Activated naive CD8-positive, alpha-beta T cell treated with anti-CD3 and anti-CD28 coated beads, Interleukin-2, amount 50 U/mL, for 24 hours (primary cell): ENCODE measurements around the gene MAP2K2.
"Not testable (repeated sequence)": the region's sequence is repeated elsewhere in the genome, so short reads cannot be mapped to it uniquely, and the experiment has no call there.

Experiments used
- ATAC-seq: fragments of 150-1000 bp; cut with Tn5 transposase; one replicate; pipeline ENCODE4 v1.10.0; 2021
- DNase-seq: peaks from one replicate; pipeline ENCODE4 v3.0.0; 2021
- H3K27ac Mint-ChIP-seq: one replicate; pipeline ENCODE4 v1.8.0; 2021; ENCODE audit warnings: mild to moderate bottlenecking, mixed read lengths
- H3K27me3 Mint-ChIP-seq: one replicate; pipeline ENCODE4 v1.8.0; 2021; ENCODE audit warnings: mixed read lengths
- H3K36me3 Mint-ChIP-seq: one replicate; pipeline ENCODE4 v1.8.0; 2021; ENCODE audit warnings: low read depth, mixed read lengths
- H3K4me1 Mint-ChIP-seq: one replicate; pipeline ENCODE4 v1.8.0; 2021; ENCODE audit warnings: mixed read lengths
- H3K4me3 Mint-ChIP-seq: one replicate; pipeline ENCODE4 v1.8.0; 2021; ENCODE audit warnings: mild to moderate bottlenecking, moderate library complexity, mixed read lengths
- H3K9me3 Mint-ChIP-seq: one replicate; pipeline ENCODE4 v1.8.0; 2021; ENCODE audit warnings: mixed read lengths

Gene MAP2K2

DNA sequence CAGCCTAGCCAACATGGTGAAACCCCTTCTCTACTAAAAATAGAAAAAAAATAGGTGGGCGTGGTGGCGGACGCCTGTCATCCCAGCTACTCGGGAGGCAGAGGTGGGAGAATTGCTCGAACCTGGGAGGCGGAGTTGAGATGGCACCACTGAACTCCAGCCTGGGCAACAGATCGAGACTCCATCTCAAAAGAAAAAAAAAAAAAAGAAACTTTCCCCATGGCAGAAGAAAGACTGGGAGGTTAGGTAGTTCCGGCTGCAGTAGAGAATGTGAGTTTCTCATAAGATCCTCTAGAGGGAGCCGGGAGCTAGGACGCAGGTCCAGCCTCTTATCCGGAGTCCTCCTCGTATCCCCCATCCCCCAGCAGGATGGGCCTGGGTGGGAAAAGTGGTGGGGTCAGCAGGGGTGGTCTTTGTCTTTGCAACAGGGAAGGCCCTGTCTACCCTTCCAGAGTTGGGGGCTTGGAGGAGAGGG lies 16.4 kb upstream of the MAP2K2 start:
- no peaks in the 10 kb centered on the region for H3K36me3 Mint-ChIP-seq
- H3K27me3 Mint-ChIP-seq = peaks cover 3% of the 10 kb centered on the region
- H3K27ac Mint-ChIP-seq = no peak overlapping the region
- no peaks in the 10 kb centered on the region for H3K9me3 Mint-ChIP-seq
- peak; percentile 25 for DNase-seq
- H3K4me1 Mint-ChIP-seq = peaks cover 9% of the 10 kb centered on the region
- ATAC-seq = peak; percentile 71
- no peak overlapping the region for H3K4me3 Mint-ChIP-seq

DNA sequence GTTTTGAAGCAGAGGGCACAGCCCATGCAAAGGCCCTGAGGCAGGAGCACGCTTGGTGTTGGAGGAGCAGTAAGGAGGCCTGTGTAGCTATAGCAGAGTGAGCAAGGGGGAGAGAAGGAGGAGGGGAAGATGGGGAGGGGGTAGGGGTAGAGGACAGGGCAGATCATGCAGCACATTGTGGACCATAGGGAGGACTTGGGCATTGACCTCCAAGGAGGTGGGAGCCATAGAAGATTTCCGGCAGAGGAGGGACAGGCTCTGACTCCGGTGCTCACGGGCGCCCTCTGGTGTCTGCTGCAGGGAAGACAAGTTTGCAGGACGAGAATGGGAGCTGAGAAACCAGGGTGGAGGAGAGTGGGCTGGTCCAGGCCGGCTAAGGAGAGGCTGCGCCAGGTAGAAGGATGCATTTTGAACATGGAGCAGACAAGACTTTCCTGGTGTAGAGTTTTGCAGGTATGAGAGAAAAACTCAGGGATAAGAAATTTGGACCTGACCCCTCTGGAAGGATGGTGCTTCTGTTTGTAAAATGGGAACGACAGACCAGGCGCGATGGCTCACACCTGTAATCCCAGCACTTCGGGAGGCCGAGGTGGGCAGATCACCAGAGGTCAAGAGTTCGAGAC lies 15.8 kb upstream of the MAP2K2 start:
- Mint-ChIP-seq H3K4me3 (peak overlapping the region; percentile 55), H3K4me1 (peaks cover 9% of the 10 kb centered on the region), H3K27ac (no peak overlapping the region), H3K9me3 (no peaks in the 10 kb centered on the region), H3K27me3 (peaks cover 3% of the 10 kb centered on the region), H3K36me3 (no peaks in the 10 kb centered on the region)
- ATAC-seq (peak; percentile 89), DNase-seq (peak; percentile 95)

DNA sequence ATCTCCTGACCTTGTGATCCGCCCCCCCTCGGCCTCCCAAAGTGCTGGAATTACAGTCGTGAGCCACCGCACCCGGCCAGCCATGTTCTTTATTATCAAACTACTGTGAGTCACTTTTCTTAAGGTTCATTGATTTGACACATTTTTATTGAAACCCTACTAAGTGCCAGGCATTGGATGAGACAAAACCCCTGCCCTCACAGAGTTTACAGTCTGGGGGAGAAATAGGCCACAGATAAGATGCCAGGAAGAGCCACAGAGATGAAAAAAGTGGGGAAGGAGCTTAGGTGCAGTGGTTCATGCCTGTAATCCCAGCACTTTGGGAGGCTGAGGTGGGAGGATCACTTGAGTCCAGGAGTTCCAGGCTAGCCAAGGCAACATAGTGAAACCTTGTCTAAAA lies 14.5 kb upstream of the MAP2K2 start:
- Mint-ChIP-seq H3K27ac (no peak overlapping the region), H3K4me1 (peaks cover 9% of the 10 kb centered on the region), H3K36me3 (no peaks in the 10 kb centered on the region), H3K27me3 (no peaks in the 10 kb centered on the region), H3K4me3 (no peak overlapping the region), H3K9me3 (no peaks in the 10 kb centered on the region)
- no peak for DNase-seq
- ATAC-seq = no peak

DNA sequence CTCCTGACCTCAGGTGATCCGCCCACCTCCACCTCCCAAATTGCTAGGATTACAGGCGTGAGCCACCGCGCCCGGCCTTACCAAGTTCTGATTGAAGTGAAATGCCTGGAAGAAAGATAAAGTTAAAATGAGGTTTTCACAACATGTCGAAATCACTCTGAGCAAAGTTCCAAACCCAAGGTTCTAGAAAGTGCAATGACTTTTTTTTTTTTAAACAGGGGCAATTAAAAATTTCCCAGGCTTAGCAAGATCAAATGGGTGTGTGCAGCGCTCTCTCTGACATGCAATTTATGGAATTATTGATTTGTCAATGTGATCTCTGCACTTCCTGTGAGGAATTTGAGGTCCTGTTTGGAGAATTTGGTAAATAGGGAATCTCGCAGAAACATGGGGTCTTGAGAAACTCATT lies 12.8 kb upstream of the MAP2K2 start:
- Mint-ChIP-seq H3K4me3 (no peak overlapping the region), H3K27ac (no peak overlapping the region), H3K4me1 (peaks cover 9% of the 10 kb centered on the region), H3K36me3 (no peaks in the 10 kb centered on the region), H3K27me3 (no peaks in the 10 kb centered on the region), H3K9me3 (no peaks in the 10 kb centered on the region)
- ATAC-seq (no peak), DNase-seq (no peak)

DNA sequence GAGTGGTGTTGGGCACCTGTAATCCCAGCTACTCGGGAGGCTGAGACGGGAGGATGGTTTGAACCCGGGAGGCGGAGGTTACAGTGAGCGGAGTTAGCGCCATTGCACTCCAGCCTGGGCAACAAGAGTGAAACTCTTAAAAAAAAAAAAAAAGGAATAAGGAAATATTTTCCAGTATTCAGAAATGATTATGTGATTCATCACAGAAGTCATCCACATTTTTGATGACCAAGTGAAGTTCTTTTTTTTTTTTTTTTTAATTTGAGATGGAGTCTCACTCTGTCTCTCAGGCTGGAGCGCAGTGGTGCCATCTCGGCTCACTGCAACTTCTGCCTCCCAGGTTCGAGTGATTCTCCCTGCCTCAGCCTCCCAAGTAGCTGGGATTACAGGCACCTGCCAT lies 11.5 kb upstream of the MAP2K2 start:
- not testable (repeated sequence) for H3K36me3 Mint-ChIP-seq, H3K27ac Mint-ChIP-seq, DNase-seq, H3K4me1 Mint-ChIP-seq, ATAC-seq, H3K4me3 Mint-ChIP-seq, H3K27me3 Mint-ChIP-seq, H3K9me3 Mint-ChIP-seq

DNA sequence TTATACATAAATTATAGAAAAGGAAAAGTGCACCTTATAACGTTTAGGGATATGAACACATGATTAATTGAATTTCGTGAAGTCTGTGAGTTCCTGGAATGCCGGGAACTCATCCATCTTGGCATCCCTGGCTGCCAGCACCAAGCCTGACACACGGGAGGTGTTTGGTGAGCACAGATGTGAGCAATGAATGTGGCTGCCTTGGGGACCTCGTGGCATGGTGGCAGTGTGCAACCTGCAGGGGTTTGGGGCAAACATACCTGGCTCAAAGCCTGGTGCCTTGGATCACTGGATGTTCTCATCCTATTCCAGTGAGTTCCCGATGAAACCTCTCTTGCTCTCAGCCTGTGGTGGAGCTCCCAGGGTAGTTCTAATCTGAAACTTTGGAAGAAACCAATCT lies 10.4 kb upstream of the MAP2K2 start:
- no peak overlapping the region for H3K27ac Mint-ChIP-seq
- no peaks in the 10 kb centered on the region for H3K9me3 Mint-ChIP-seq
- H3K4me1 Mint-ChIP-seq = no peaks in the 10 kb centered on the region
- no peaks in the 10 kb centered on the region for H3K27me3 Mint-ChIP-seq
- H3K4me3 Mint-ChIP-seq = no peak overlapping the region
- ATAC-seq = no peak
- H3K36me3 Mint-ChIP-seq = no peaks in the 10 kb centered on the region
- no peak for DNase-seq

DNA sequence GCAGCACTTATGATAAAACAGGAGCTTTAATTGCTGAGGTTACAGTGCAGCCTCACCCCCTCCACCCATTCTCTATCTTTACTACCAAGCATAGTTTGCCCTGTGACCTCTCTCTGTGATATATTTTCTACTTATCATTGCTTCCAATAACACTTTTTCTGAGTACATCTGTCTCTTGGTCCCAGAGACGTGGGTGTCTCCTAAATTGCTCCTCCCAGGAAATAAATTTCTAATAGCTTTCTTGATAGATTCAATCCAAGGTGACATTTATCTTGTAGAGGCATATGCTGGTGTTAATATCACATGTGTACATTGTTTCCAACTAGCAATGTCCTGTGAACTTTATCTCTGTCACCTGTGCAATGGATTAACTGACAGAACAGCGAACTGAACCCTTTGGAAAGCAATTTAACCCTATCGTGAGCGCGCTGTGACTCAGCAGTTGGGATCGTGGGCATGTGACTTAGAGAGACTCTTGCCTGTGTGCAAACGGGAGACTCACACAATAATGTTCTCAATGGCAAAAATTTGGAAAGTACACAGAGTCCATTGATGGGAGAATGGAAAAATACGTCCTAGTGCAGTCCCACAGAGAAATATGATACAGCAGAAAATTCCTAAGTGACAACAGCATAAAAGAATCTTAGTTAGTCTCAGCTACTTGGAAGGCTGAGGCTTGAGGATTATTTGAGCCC lies 7.0 kb upstream of the MAP2K2 start:
- peak; percentile 40 for ATAC-seq
- Mint-ChIP-seq H3K27me3 (no peaks in the 10 kb centered on the region), H3K27ac (no peak overlapping the region), H3K36me3 (no peaks in the 10 kb centered on the region), H3K4me3 (no peak overlapping the region), H3K4me1 (no peaks in the 10 kb centered on the region), H3K9me3 (no peaks in the 10 kb centered on the region)
- DNase-seq = no peak

DNA sequence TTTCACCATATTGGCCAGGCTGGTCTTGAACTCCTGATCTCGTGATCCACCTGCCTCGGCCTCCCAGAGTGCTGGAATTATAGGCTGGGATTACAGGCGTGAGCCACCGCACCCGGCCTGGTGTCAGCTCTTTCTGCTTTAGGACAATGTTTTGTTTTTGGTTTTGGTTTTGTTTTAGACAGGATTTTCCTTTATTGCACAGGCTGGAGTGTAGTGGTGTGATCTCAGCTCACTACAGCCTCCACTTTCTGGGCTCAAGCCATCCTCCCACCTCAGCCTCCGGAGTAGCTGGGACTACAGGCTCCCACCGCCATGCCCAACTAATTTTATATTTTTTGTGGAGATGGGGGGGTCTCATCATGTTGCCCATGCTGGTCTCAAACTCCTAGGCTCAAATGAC lies 5.1 kb upstream of the MAP2K2 start:
- H3K9me3 Mint-ChIP-seq, H3K4me1 Mint-ChIP-seq, DNase-seq, H3K4me3 Mint-ChIP-seq, ATAC-seq, H3K36me3 Mint-ChIP-seq, H3K27ac Mint-ChIP-seq, H3K27me3 Mint-ChIP-seq: not testable (repeated sequence)

DNA sequence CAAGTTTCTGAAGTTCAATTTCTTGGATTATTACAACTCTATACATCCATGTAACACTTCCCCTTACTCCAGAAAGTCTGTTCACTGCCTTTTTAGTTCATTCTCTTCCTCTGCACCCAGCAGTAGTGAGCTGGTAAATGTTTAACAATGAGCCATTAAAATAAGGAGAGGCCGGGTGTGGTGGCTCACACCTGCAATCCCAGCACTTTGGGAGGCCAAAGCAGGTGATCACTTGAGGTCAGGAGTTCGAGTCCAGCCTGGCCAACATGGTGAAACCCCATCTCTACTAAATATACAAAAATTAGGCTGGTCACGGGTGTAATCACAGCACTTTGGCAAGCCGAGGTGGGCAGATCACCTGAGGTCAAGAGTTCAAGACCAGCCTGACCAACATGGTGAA lies 3.4 kb upstream of the MAP2K2 start:
- not testable (repeated sequence) for H3K4me3 Mint-ChIP-seq, ATAC-seq

DNA sequence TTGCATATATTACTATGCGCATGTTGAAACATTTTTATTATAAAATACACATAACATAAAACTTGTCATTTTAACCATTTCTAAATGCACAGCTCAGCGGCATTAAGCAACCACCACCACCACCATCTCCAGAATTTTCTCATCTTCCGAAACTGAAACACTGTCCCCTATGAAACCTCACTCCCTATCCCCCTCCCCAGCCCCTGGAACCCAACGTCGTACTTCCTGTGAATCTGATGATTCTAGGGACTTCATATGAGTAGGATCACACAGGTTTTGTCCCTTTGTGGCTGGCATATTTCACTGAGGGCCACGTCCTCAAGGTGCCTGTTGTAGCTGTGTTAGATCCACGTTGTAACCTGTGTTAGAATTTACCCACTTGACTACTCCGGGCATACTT lies 716 bp upstream of the MAP2K2 start:
- H3K27me3 Mint-ChIP-seq = no peaks in the 10 kb centered on the region
- peaks cover 17% of the 10 kb centered on the region for H3K4me1 Mint-ChIP-seq
- DNase-seq (no peak), ATAC-seq (no peak)
- peak overlapping the region; percentile 95 for H3K4me3 Mint-ChIP-seq
- no peaks in the 10 kb centered on the region for H3K9me3 Mint-ChIP-seq
- peaks cover 5% of the 10 kb centered on the region for H3K36me3 Mint-ChIP-seq
- H3K27ac Mint-ChIP-seq = peak overlapping the region; percentile 82

More for the DNA sequence above, 3.4 kb upstream of the MAP2K2 start:
- not testable (repeated sequence) for H3K27ac Mint-ChIP-seq, H3K9me3 Mint-ChIP-seq, H3K27me3 Mint-ChIP-seq, H3K36me3 Mint-ChIP-seq, DNase-seq
- peaks cover 14% of the 10 kb centered on the region for H3K4me1 Mint-ChIP-seq

DNA sequence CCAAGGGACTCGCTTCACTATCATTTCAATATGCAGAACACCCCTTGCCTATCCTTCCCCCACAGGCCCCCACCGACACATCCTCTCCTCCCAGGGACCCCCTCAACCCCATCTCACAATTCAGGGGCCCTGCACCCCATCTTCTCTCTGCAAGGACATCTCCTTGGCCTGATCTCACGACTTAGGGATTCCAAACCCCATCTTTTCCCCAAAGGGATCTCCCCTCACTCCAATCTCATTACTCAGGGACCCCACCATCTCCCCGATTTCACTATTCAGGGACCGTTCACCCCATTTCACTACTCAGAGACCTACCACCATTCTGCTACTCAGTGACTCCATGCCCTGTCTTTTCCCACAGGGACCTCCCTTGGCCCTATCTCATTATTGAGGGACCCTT lies 1.4 kb downstream of the MAP2K2 start:
- Mint-ChIP-seq H3K27ac (peak overlapping the region; percentile 96), H3K27me3 (no peaks in the 10 kb centered on the region), H3K9me3 (no peaks in the 10 kb centered on the region), H3K36me3 (peaks cover 6% of the 10 kb centered on the region), H3K4me1 (peaks cover 21% of the 10 kb centered on the region), H3K4me3 (peak overlapping the region; percentile 95)
- no peak for DNase-seq
- ATAC-seq = no peak

DNA sequence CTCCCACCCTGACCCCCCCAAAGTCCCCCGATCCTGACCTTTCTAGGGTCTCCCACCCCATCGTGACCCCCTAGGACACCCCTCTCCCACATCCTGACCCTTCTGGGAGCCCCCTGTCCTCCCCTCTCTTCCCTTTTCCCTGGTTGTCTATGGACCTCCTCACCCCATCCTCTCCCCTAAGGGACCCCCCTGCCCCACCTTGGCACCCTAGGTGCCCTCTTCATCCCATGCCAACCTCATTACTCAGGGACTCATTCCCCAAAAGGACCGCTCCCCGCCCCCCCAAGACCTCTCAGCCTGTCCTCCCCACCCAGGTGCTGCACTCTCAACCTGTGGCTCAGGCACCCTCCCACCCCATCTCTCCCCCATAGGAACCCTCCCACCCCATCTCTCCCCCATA lies 2.1 kb downstream of the MAP2K2 start:
- Mint-ChIP-seq H3K4me3 (no peak overlapping the region), H3K9me3 (no peaks in the 10 kb centered on the region), H3K27me3 (no peaks in the 10 kb centered on the region), H3K4me1 (peaks cover 26% of the 10 kb centered on the region), H3K36me3 (peaks cover 8% of the 10 kb centered on the region), H3K27ac (no peak overlapping the region)
- ATAC-seq (no peak), DNase-seq (no peak)

DNA sequence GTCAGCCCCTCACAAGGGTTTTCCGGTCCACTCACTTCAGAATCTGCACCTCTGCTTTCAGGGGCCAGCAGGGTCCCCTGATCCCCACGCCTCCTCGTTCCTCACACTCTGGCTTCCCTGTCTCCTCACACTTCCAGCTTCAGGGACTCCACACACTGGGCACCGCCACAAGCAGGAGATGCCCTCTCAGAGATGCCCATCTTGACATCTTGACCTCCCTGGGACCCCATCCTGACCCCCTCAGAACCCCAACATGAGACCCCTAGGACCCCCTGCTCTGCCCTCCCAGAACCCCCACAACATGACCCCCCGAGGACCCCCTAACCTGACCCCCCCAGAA lies 2.7 kb downstream of the MAP2K2 start:
- Mint-ChIP-seq H3K4me1 (peaks cover 30% of the 10 kb centered on the region), H3K9me3 (no peaks in the 10 kb centered on the region), H3K4me3 (no peak overlapping the region), H3K36me3 (peaks cover 8% of the 10 kb centered on the region), H3K27me3 (no peaks in the 10 kb centered on the region), H3K27ac (peak overlapping the region; percentile 59)
- ATAC-seq = no peak
- no peak for DNase-seq

DNA sequence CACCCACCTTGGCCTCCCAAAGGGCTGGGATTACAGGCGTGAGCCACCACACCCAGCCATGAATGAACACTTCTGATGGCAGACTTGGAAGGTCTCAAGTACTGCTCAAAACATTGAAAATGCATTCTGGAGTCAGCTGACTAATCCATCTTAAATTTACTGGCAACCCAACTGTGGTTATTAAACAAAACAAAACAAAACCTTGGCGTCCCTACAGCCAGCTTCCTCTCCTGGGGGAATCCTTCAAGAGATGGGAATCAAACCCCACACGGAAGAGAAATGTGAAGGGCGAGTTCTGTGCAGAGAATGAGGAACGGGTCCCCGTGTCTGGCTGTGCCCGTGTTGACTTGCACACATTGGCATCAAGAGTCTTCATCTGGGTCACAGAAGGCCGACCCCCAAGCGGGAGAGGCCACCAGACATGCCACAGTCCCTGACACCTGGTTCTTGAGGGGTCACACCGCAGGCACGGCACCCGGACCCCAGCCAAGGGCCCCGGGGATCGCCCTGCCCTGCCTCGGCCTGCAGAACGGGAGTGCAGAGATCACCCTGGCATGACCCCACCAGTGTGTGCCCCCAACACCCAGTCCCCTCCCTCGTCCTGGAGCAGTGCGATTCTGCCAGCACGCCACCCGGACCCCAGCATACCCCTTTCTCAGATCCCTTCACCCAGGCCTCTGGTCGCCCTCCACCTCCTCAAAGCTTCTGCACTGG lies 3.2 kb downstream of the MAP2K2 start:
- H3K27ac Mint-ChIP-seq = peak overlapping the region; percentile 59
- H3K4me3 Mint-ChIP-seq = no peak overlapping the region
- no peak for ATAC-seq
- H3K4me1 Mint-ChIP-seq = peaks cover 36% of the 10 kb centered on the region
- H3K36me3 Mint-ChIP-seq = peaks cover 8% of the 10 kb centered on the region
- no peak for DNase-seq
- no peaks in the 10 kb centered on the region for H3K27me3 Mint-ChIP-seq
- H3K9me3 Mint-ChIP-seq = no peaks in the 10 kb centered on the region

DNA sequence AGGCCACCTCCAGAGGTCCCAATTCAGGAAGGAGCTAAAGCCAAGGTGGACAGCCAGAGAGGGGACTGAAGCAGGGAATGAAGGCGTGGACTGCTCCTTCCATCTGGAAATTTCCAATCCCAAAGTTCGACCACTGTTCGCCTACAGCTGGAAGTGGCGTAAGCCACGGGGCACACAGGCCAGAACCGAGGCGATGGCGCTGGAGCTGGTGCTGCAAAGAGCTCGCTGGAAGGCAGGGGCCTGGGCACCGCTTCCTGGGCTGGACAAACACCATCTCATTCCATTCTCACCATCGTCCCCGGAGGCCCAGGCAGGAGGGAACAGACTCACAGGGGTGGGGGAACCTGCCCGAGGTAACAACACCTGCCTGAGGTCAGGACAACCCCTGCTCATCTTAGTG lies 4.2 kb downstream of the MAP2K2 start:
- ATAC-seq (no peak), DNase-seq (no peak)
- Mint-ChIP-seq H3K36me3 (peaks cover 8% of the 10 kb centered on the region), H3K27ac (no peak overlapping the region), H3K9me3 (no peaks in the 10 kb centered on the region), H3K27me3 (no peaks in the 10 kb centered on the region), H3K4me1 (peaks cover 44% of the 10 kb centered on the region), H3K4me3 (no peak overlapping the region)
